Cardiac muscle cell (in vitro differentiated cells and primary cell): ENCODE measurements around the gene CAST. TPM values are rescaled to one million over a fixed set of nuclear protein-coding genes. Genes with fewer than 3 reads are reported as not detected.
A peak's percentile ranks its signal among the peaks of the same experiment; 100 is the strongest.
"Not testable (repeated sequence)": the region's sequence is repeated elsewhere in the genome, so short reads cannot be mapped to it uniquely, and the experiment has no call there.

ENCODE experiments used
- DNase-seq, 2 donors: peaks; one replicate each; pipeline versions ENCODE4 v3.0.0 to v3.0.0-alpha.2; 2010 to 2017; ENCODE audit warnings: low read depth in 1 of 2, low spot score in 1 of 2
- H3K27ac ChIP-seq: fragments of 200-600 bp; sonication (generic); 2 replicates; pipeline ENCODE4 v1.5.1; 2016
- H3K27me3 ChIP-seq: fragments of 200-600 bp; sonication (generic); 2 replicates; pipeline ENCODE4 v1.6.0; 2016; ENCODE audit warnings: control low read depth
- H3K36me3 ChIP-seq: fragments of 200-600 bp; sonication (generic); 2 replicates; pipeline ENCODE4 v1.5.1; 2016; ENCODE audit warnings: control low read depth
- H3K4me1 ChIP-seq: fragments of 200-600 bp; sonication (generic); 2 replicates; pipeline ENCODE4 v1.8.1; 2017; ENCODE audit warnings: low read depth, mild to moderate bottlenecking, mixed run types
- H3K4me3 ChIP-seq: fragments of 200-600 bp; sonication (generic); 2 replicates; pipeline ENCODE4 v1.5.1; 2016; ENCODE audit warnings: mild to moderate bottlenecking
- H3K9me3 ChIP-seq: fragments of 200-600 bp; sonication (generic); 2 replicates; pipeline ENCODE4 v1.5.1; 2017; ENCODE audit warnings: low read depth, mild to moderate bottlenecking, control low read depth
- polyA plus RNA-seq: library from polyadenylated mRNA; unstranded; fragments of >200 nt; fragmentation: Nextera tagmentation; extraction: Ambion mirVana; gene quantifications from 2 replicates; pipeline ENCODE4 v1.2.1, GENCODE V29; 2016
- total RNA-seq: library from RNA; depleted of rRNA; stranded (reverse); fragments of >200 nt; gene quantifications from 2 replicates; pipeline ENCODE4 v1.2.3, GENCODE V29; 2016
- TF ChIP-seq, protein P1 (sequence below): IDR thresholded peaks from 2 replicates; pipeline ENCODE4 v1.5.1; 2012; ENCODE audit warnings: low read depth, mild to moderate bottlenecking, low read length

The CAST gene, protein sequence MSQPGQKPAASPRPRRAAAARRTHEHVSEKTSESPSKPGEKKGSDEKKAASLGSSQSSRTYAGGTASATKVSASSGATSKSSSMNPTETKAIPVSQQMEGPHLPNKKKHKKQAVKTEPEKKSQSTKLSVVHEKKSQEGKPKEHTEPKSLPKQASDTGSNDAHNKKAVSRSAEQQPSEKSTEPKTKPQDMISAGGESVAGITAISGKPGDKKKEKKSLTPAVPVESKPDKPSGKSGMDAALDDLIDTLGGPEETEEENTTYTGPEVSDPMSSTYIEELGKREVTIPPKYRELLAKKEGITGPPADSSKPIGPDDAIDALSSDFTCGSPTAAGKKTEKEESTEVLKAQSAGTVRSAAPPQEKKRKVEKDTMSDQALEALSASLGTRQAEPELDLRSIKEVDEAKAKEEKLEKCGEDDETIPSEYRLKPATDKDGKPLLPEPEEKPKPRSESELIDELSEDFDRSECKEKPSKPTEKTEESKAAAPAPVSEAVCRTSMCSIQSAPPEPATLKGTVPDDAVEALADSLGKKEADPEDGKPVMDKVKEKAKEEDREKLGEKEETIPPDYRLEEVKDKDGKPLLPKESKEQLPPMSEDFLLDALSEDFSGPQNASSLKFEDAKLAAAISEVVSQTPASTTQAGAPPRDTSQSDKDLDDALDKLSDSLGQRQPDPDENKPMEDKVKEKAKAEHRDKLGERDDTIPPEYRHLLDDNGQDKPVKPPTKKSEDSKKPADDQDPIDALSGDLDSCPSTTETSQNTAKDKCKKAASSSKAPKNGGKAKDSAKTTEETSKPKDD
- total RNA-seq (83.0 and 101 TPM in 2 replicates), polyA plus RNA-seq (85.2 and 94.5 TPM in 2 replicates)

DNA sequence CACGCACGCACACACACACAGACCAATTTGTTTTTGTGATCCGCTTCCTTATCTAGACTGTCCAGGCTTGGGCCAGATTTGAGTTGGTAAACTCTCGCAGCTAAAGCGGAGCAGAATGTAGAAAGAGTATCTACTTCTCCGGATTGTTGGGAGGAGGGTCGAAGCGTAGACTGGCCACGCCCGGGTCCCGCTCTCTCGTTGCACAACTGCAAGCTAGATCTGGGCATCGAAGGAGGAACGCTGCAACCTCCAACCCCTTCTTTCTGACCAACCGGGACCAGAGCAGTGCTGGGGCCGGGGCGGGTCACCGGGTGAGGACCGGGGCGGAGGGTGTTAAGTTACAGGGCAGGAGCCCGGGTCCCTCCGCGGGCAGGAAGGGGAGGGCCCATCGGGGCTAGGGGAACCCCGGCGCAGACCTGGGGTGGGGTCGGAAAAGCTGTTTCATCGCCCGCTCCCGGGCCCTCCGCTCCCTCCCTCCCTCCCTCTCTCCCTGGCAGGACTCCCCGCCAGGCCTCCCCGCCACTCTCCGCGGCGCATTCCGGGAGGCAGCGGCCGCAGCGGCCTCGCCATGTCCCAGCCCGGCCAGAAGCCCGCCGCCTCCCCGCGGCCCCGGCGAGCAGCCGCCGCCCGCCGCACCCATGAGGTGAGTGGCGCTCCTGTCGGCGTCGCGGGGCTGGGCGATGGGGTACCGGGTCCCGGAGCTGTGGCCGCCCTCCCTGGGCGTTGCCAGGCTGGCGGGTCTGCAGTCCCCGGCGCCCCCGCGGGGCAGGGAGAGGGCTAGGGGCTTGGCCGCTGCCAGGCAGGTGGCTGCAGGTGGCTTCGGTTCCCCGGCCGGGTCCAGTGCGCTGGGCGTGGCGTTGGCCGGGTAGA is at the start of gene CAST:
Gene CAST (plus strand): TSS at position 522 of the 870 bp plus-strand sequence. CDS start 47 bp downstream, at position 569.
- peak within 1 kb of the TSS; percentile 61 for H3K4me3 ChIP-seq
- H3K9me3 ChIP-seq = no peaks in the 10 kb centered on the region
- H3K36me3 ChIP-seq = no peaks in the 10 kb centered on the region
- peaks cover 38% of the 10 kb centered on the region for H3K27me3 ChIP-seq
- no peak within 1 kb of the TSS for H3K27ac ChIP-seq
- H3K4me1 ChIP-seq = no peaks in the 10 kb centered on the region
- DNase-seq = peak; percentile 94 to 98
- TF ChIP-seq, protein P1, sequence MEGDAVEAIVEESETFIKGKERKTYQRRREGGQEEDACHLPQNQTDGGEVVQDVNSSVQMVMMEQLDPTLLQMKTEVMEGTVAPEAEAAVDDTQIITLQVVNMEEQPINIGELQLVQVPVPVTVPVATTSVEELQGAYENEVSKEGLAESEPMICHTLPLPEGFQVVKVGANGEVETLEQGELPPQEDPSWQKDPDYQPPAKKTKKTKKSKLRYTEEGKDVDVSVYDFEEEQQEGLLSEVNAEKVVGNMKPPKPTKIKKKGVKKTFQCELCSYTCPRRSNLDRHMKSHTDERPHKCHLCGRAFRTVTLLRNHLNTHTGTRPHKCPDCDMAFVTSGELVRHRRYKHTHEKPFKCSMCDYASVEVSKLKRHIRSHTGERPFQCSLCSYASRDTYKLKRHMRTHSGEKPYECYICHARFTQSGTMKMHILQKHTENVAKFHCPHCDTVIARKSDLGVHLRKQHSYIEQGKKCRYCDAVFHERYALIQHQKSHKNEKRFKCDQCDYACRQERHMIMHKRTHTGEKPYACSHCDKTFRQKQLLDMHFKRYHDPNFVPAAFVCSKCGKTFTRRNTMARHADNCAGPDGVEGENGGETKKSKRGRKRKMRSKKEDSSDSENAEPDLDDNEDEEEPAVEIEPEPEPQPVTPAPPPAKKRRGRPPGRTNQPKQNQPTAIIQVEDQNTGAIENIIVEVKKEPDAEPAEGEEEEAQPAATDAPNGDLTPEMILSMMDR = no peak

DNA sequence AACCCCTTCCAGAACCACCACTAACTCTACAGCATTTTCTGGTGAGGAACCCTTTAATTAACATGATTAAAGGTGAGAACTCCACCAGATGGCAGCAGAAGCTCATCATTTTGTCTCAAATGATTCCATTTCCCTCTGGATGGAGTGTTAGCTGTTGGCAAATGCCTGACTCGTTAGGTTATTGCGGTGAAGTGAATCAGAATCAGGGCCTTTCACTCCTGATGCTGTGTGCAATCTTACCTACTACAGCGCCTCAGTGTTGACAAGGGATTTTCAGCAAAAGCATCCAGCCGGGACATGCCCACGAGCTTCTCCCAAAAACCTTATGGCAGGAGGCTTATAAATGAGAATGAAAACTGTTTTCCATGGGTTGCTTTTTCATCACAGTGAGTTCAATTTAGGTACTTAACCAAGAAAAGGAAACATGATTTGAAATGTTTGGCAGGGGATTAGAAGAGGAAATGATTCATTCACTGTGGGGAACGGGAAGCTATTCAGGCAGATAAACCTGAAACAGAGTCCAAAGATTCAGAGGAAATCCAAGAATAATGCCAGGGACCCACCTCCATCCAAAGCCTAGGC is 48.0 kb upstream of the CAST start:
- Histone ChIP-seq H3K27ac (no peak overlapping the region), H3K9me3 (no peaks in the 10 kb centered on the region), H3K27me3 (no peaks in the 10 kb centered on the region), H3K4me1 (peaks cover 8% of the 10 kb centered on the region), H3K4me3 (no peak overlapping the region), H3K36me3 (no peaks in the 10 kb centered on the region)
- TF ChIP-seq, protein P1 = peak; percentile 45
- DNase-seq = peak; percentile 78 to 93

DNA sequence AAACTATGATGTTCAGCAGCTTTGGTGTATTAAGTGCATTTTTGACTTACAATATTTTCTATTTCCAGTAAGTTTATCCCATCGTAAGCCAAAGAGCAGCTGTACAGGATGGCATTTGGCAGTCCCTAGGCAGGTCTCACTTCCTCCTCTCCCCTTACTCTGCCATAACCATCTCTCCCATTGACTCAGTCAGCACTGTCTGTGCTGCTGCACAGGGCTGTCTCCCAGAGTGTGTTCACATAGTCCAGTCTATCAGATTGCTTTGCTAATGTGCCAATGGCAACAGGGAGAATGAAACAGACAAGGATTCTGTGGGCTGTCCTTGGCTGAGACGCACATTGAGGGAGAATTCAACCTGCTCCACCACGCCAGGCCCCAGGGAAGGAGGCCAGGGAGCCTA is 47.0 kb upstream of the CAST start:
- H3K27me3 ChIP-seq = no peaks in the 10 kb centered on the region
- H3K36me3 ChIP-seq = no peaks in the 10 kb centered on the region
- H3K27ac ChIP-seq = no peak overlapping the region
- H3K4me3 ChIP-seq = no peak overlapping the region
- no peaks in the 10 kb centered on the region for H3K9me3 ChIP-seq
- H3K4me1 ChIP-seq = peaks cover 8% of the 10 kb centered on the region
- no peak for DNase-seq
- TF ChIP-seq, protein P1 = no peak

DNA sequence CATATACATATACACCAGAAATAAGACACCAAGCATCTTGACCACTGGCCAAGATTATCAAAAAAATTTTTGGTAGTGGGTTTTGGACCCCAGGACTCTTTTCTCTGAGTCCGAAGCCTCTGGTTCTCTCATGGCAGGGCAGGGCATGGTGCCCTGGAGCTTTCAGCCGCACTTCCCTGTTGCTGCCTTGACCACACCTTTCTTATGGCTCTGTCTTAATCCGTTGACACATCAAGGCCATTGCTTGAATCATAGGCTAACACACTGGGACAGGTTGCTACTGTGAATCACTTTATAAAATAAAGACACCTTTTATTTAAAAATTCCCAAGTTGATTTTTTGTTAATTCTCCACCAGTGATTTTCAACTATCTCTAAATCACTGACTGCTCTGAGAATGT is 45.4 kb upstream of the CAST start:
- no peaks in the 10 kb centered on the region for H3K27me3 ChIP-seq
- DNase-seq = no peak
- H3K4me1 ChIP-seq = peaks cover 2% of the 10 kb centered on the region
- no peak overlapping the region for H3K27ac ChIP-seq
- H3K36me3 ChIP-seq = no peaks in the 10 kb centered on the region
- TF ChIP-seq, protein P1 = no peak
- H3K4me3 ChIP-seq = no peak overlapping the region
- H3K9me3 ChIP-seq = no peaks in the 10 kb centered on the region

DNA sequence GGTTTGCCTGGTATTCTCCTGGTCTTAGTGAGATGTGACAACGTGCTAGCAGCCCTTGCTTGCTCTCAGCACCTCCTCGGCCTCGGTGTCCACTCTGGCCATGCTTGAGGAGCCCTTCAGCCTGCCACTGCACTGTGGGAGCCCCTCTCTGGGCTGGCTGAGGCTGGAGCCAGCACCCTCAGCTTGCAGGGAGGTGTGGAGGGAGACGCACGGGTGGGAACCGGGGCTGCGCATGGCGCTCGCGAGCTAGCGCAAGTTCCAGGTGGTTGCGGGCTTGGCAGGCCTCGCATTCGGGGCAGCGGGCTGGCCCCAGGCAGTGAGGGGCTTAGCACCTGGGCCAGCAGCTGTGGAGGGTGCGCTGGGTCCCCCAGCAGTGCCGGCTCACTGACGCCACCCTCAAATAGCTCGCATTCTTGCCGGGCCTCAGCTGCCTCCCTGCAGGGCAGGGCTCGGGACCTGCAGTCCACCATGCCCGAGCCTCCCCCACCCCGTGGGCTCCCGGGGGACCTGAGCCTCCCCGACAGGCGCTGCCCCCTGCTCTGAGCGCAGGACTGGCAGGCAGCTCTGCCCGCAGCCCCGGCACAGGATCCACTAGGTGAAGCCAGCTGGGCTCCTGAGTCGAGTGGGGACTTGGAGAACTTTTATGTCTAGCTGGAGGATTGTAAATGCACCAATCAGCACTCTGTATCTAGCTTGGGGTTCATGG is 43.7 kb upstream of the CAST start:
- not testable (repeated sequence) for H3K27ac ChIP-seq, DNase-seq, H3K4me3 ChIP-seq, H3K36me3 ChIP-seq, H3K9me3 ChIP-seq, H3K4me1 ChIP-seq, H3K27me3 ChIP-seq
